HEK293 (cell line): ENCODE results near the gene TBK1.

ENCODE experiments used
- CTCF ChIA-PET: fragments of 350-600 bp; formaldehyde crosslinking; extraction: SDS; loops from one replicate; lab custom pipeline; 2021; ENCODE audit warnings: antibody characterized with exemption; lab: Yijun Ruan, JAX
- POLR2A ChIA-PET: fragments of 300-600 bp; formaldehyde crosslinking; extraction: SDS; loops from one replicate; lab custom pipeline; 2020; ENCODE audit warnings: antibody characterized with exemption, inconsistent platforms; lab: Yijun Ruan, JAX
- H3K27ac ChIP-seq: fragments of 200-500 bp; sonication (Bioruptor generic); 2 replicates; pipeline ENCODE4 v1.5.1; 2014; ENCODE audit warnings: low read depth, low read length, control low read depth, inconsistent platforms; ENCODE audit errors: extremely low read depth
- H3K36me3 ChIP-seq, 2 experiments: fragments of 200-500 bp in 1 of 2; sonication (Bioruptor generic) in 1 of 2; 1 replicate in 1 of 2; 2 replicates in 1 of 2; pipeline ENCODE4 v1.5.1; 2014 to 2017; ENCODE audit warnings: inconsistent platforms in 2 of 2, low read length in 2 of 2; ENCODE audit not compliant: control insufficient read depth in 2 of 2, insufficient read depth in 1 of 2
- H3K4me1 ChIP-seq: fragments of 200-500 bp; sonication (Bioruptor generic); 2 replicates; pipeline ENCODE4 v1.5.1; 2014; ENCODE audit warnings: mild to moderate bottlenecking, low read length, inconsistent platforms; ENCODE audit not compliant: control insufficient read depth, insufficient read depth
- H3K4me3 ChIP-seq: 2 replicates; pipeline ENCODE4 v1.5.1; 2011; ENCODE audit warnings: low read depth, mild to moderate bottlenecking, control low read depth, low read length, moderate library complexity
- H3K9me3 ChIP-seq: fragments of 200-500 bp; sonication (Bioruptor generic); 2 replicates; pipeline ENCODE4 v1.5.1; 2014; ENCODE audit warnings: low read depth, low read length, inconsistent platforms; ENCODE audit not compliant: control insufficient read depth, insufficient read depth
- BCL11B ChIP-seq: fragments of 450-650 bp; formaldehyde crosslinking; IDR thresholded peaks from 2 replicates; pipeline ENCODE4 v1.5.1; 2016; ENCODE audit warnings: low read depth, missing biosample characterization, missing genetic modification characterization
- HOXC10 ChIP-seq: sonication (generic); formaldehyde crosslinking; IDR thresholded peaks from 2 replicates; pipeline ENCODE4 v1.8.1; 2023; ENCODE audit warnings: mild to moderate bottlenecking, missing genetic modification reagents
- SETDB1 ChIP-seq: IDR thresholded peaks from one replicate; pipeline ENCODE4 v1.6.1; 2017; ENCODE audit warnings: mild to moderate bottlenecking, low read length, moderate library complexity, mixed read lengths; ENCODE audit not compliant: insufficient read length
- TSHZ1 ChIP-seq: fragments of 450-650 bp; formaldehyde crosslinking; IDR thresholded peaks from 2 replicates; pipeline ENCODE4 v1.5.1; 2016; ENCODE audit warnings: missing biosample characterization, missing genetic modification characterization, borderline replicate concordance
- WT1 ChIP-seq: fragments of 450-650 bp; formaldehyde crosslinking; IDR thresholded peaks from 2 replicates; pipeline ENCODE4 v1.5.1; 2016; ENCODE audit warnings: missing biosample characterization, missing genetic modification characterization
- ZEB2 ChIP-seq: fragments of 450-650 bp; formaldehyde crosslinking; IDR thresholded peaks from 2 replicates; pipeline ENCODE4 v1.5.1; 2016; ENCODE audit warnings: missing biosample characterization, missing genetic modification characterization
- ZFP69B ChIP-seq: fragments of 450-650 bp; formaldehyde crosslinking; IDR thresholded peaks from 2 replicates; pipeline ENCODE4 v1.5.1; 2016; ENCODE audit warnings: missing biosample characterization, missing genetic modification characterization
- ZNF138 ChIP-seq: fragments of 450-650 bp; formaldehyde crosslinking; IDR thresholded peaks from 2 replicates; pipeline ENCODE4 v1.5.1; 2016; ENCODE audit warnings: missing biosample characterization, missing genetic modification characterization, borderline replicate concordance
- ZNF140 ChIP-seq: fragments of 450-650 bp; formaldehyde crosslinking; IDR thresholded peaks from 2 replicates; pipeline ENCODE4 v1.5.1; 2016; ENCODE audit warnings: missing biosample characterization, missing genetic modification characterization
- ZNF155 ChIP-seq: fragments of 450-650 bp; formaldehyde crosslinking; IDR thresholded peaks from 2 replicates; pipeline ENCODE4 v1.5.1; 2016; ENCODE audit warnings: missing biosample characterization, missing genetic modification characterization
- ZNF18 ChIP-seq: fragments of 450-650 bp; formaldehyde crosslinking; IDR thresholded peaks from 2 replicates; pipeline ENCODE4 v1.5.1; 2016; ENCODE audit warnings: missing biosample characterization, missing genetic modification characterization
- ZNF404 ChIP-seq: fragments of 450-650 bp; formaldehyde crosslinking; IDR thresholded peaks from 2 replicates; pipeline ENCODE4 v1.5.1; 2017; ENCODE audit warnings: missing biosample characterization, missing genetic modification characterization
- ZNF501 ChIP-seq: fragments of 450-650 bp; formaldehyde crosslinking; IDR thresholded peaks from 2 replicates; pipeline ENCODE4 v1.5.1; 2016; ENCODE audit warnings: missing biosample characterization, missing genetic modification characterization
- ZNF521 ChIP-seq: fragments of 450-650 bp; formaldehyde crosslinking; IDR thresholded peaks from 2 replicates; pipeline ENCODE4 v1.5.1; 2017; ENCODE audit warnings: missing biosample characterization, mild to moderate bottlenecking, missing genetic modification characterization
- ZNF529 ChIP-seq: fragments of 450-650 bp; formaldehyde crosslinking; IDR thresholded peaks from 2 replicates; pipeline ENCODE4 v1.5.1; 2017; ENCODE audit warnings: missing genetic modification characterization, missing biosample characterization; ENCODE audit not compliant: insufficient replicate concordance
- ZNF645 ChIP-seq: fragments of 450-650 bp; formaldehyde crosslinking; IDR thresholded peaks from 2 replicates; pipeline ENCODE4; 2016; ENCODE audit warnings: missing biosample characterization, missing genetic modification characterization
- ZNF76 ChIP-seq: fragments of 450-650 bp; formaldehyde crosslinking; IDR thresholded peaks from 2 replicates; pipeline ENCODE4; 2016; ENCODE audit warnings: low read depth, missing biosample characterization, missing genetic modification characterization, borderline replicate concordance
- ZNF785 ChIP-seq: fragments of 450-650 bp; formaldehyde crosslinking; IDR thresholded peaks from 2 replicates; pipeline ENCODE4 v1.5.1; 2016; ENCODE audit warnings: missing biosample characterization, missing genetic modification characterization
- ZNF791 ChIP-seq: fragments of 450-650 bp; formaldehyde crosslinking; IDR thresholded peaks from 2 replicates; pipeline ENCODE4 v1.5.1; 2016; ENCODE audit warnings: missing biosample characterization, missing genetic modification characterization
- TF ChIP-seq, protein P1 (sequence below): fragments of 450-650 bp; IDR thresholded peaks from 2 replicates; pipeline ENCODE4 v1.5.1; 2018; ENCODE audit warnings: missing biosample characterization, mild to moderate bottlenecking, missing genetic modification characterization

TBK1 gene

DNA sequence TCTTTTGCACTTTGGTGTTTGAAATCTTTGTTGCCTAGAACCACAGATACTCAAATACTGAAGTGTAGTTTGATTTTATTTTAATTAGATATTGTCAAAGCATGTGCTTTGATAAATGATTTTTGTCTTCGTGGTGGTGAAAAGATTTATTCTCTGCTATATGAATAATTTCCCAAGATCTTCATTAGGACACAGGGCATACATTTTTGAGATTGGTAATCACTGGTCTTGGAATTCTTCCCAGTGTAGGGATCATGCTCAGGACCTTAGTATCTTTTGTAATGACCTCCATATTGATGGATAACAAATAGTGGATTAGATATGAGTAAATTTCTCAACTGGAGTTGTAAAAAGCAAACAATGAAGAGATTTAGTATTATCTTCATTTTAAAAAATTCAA, 28.2 kb downstream of the TBK1 start (continued):
- no peak for TF ChIP-seq ZNF18

- Histone ChIP-seq H3K27ac (no peak overlapping the region), H3K9me3 (no peaks in the 10 kb centered on the region), H3K36me3 (peaks cover 65 to 84% of the 10 kb centered on the region in 2 experiments), H3K4me1 (no peaks in the 10 kb centered on the region), H3K4me3 (no peak overlapping the region)
- ChIA-PET CTCF (interaction anchor here (0.6 kb wide), 1 partner anchor 210 kb away, joined by 3 read pairs; no protein-coding TSS in a partner anchor), POLR2A (no interaction called here)
- TF ChIP-seq ZEB2 (tag by site-specific recombination): no peak
- TF ChIP-seq ZNF404 (tag by site-specific recombination): no peak
- TF ChIP-seq ZNF645 (tag by site-specific recombination): no peak
- TF ChIP-seq ZNF140: no peak
- no peak for TF ChIP-seq ZNF76
- TF ChIP-seq BCL11B (tag by site-specific recombination): no peak
- TF ChIP-seq ZNF155 (tag by site-specific recombination): no peak
- TF ChIP-seq ZNF521 (tag by site-specific recombination): no peak
- no peak for TF ChIP-seq ZNF138 (tag by site-specific recombination)
- no peak for TF ChIP-seq TSHZ1 (tag by site-specific recombination)
- TF ChIP-seq HOXC10: no peak
- TF ChIP-seq SETDB1: no peak
- TF ChIP-seq ZNF785 (tag by site-specific recombination): no peak
- no peak for TF ChIP-seq ZNF791 (tag by site-specific recombination)
- no peak for TF ChIP-seq ZFP69B (tag by site-specific recombination)
- TF ChIP-seq, protein P1, sequence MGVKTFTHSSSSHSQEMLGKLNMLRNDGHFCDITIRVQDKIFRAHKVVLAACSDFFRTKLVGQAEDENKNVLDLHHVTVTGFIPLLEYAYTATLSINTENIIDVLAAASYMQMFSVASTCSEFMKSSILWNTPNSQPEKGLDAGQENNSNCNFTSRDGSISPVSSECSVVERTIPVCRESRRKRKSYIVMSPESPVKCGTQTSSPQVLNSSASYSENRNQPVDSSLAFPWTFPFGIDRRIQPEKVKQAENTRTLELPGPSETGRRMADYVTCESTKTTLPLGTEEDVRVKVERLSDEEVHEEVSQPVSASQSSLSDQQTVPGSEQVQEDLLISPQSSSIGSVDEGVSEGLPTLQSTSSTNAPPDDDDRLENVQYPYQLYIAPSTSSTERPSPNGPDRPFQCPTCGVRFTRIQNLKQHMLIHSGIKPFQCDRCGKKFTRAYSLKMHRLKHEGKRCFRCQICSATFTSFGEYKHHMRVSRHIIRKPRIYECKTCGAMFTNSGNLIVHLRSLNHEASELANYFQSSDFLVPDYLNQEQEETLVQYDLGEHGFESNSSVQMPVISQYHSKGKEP (tag by site-specific recombination): no peak
- no peak for TF ChIP-seq WT1
- no peak for TF ChIP-seq ZNF501 (tag by site-specific recombination)
- TF ChIP-seq ZNF529: no peak
Measured at GRCh38 chr12:64486657-64487056, 34.7 kb downstream of the TBK1 start.
